GM23248 (cell line): ENCODE measurements around the gene TMEM53. TPM values are rescaled to one million over a fixed set of nuclear protein-coding genes. Genes with fewer than 3 reads are reported as not detected.
"Not testable (repeated sequence)": the region's sequence is repeated elsewhere in the genome, so short reads cannot be mapped to it uniquely, and the experiment has no call there.

Source experiments
- DNase-seq: peaks from one replicate; pipeline ENCODE4 v3.0.0-alpha.2; 2015
- H2AFZ ChIP-seq: fragments of 200-600 bp; sonication (generic); 2 replicates; pipeline ENCODE4 v1.6.1; 2016; ENCODE audit warnings: antibody characterized with exemption
- H3F3A ChIP-seq: fragments of 200-600 bp; sonication (generic); 2 replicates; pipeline ENCODE4 v1.6.1; 2016; ENCODE audit warnings: mild to moderate bottlenecking, antibody characterized with exemption, mixed run types; ENCODE audit not compliant: insufficient read depth
- H3K27ac ChIP-seq: fragments of 200-600 bp; sonication (generic); 2 replicates; pipeline ENCODE4 v1.5.1; 2016; ENCODE audit warnings: mild to moderate bottlenecking
- H3K27me3 ChIP-seq: fragments of 200-600 bp; sonication (generic); replicated peaks from 2 replicates; pipeline ENCODE4 v1.6.1; 2016; ENCODE audit warnings: mild to moderate bottlenecking; ENCODE audit not compliant: insufficient read depth
- H3K36me3 ChIP-seq: fragments of 200-600 bp; sonication (generic); 2 replicates; pipeline ENCODE4 v1.6.1; 2016; ENCODE audit warnings: low read depth, mild to moderate bottlenecking
- H3K4me1 ChIP-seq: fragments of 200-600 bp; sonication (generic); 2 replicates; pipeline ENCODE4 v1.6.1; 2016; ENCODE audit warnings: mild to moderate bottlenecking; ENCODE audit not compliant: insufficient read depth
- H3K4me2 ChIP-seq: fragments of 200-600 bp; sonication (generic); one replicate; pipeline ENCODE4 v1.6.1; 2016; ENCODE audit warnings: mild to moderate bottlenecking; ENCODE audit not compliant: unreplicated experiment
- H3K4me3 ChIP-seq: fragments of 200-600 bp; sonication (generic); 2 replicates; pipeline ENCODE4 v1.5.1; 2016; ENCODE audit warnings: mild to moderate bottlenecking
- H3K79me2 ChIP-seq: fragments of 200-600 bp; sonication (generic); 2 replicates; pipeline ENCODE4 v1.6.1; 2016; ENCODE audit warnings: mild to moderate bottlenecking; ENCODE audit not compliant: insufficient read depth
- H3K9ac ChIP-seq: fragments of 200-600 bp; sonication (generic); 2 replicates; pipeline ENCODE4 v1.6.1; 2016; ENCODE audit warnings: mild to moderate bottlenecking
- H3K9me2 ChIP-seq: fragments of 200-600 bp; sonication (generic); 2 replicates; pipeline ENCODE4 v1.6.1; 2016; ENCODE audit warnings: mixed run types, mild to moderate bottlenecking, moderate library complexity; ENCODE audit not compliant: insufficient read depth
- H3K9me3 ChIP-seq: fragments of 200-600 bp; sonication (generic); one replicate; pipeline ENCODE4 v1.6.1; 2017; ENCODE audit warnings: low read depth
- H4K20me1 ChIP-seq: fragments of 200-600 bp; sonication (generic); 2 replicates; pipeline ENCODE4 v1.6.0; 2016; ENCODE audit not compliant: insufficient read depth
- EZH2 ChIP-seq: fragments of 200-600 bp; sonication (generic); IDR thresholded peaks from 2 replicates; pipeline ENCODE4 v1.6.1; 2018; ENCODE audit warnings: antibody characterized with exemption, mild to moderate bottlenecking; ENCODE audit not compliant: insufficient read depth, poor library complexity, severe bottlenecking
- EZH2phosphoT487 ChIP-seq: fragments of 200-600 bp; sonication (generic); IDR thresholded peaks from 2 replicates; pipeline ENCODE4 v1.6.1; 2018; ENCODE audit warnings: antibody characterized with exemption, moderate library complexity, mild to moderate bottlenecking, low read depth; ENCODE audit not compliant: insufficient read depth
- WGBS, 2 experiments: methylation state at CpG; one replicate each; pipeline ENCODE4 v1.1.6; 2015 to 2017; ENCODE audit warnings: low lambda C conversion rate in 2 of 2, low coverage in 1 of 2; ENCODE audit errors: missing lambda C conversion rate in 2 of 2; 5-methylcytosine and 5-hydroxymethylcytosine counted together
- in situ Hi-C: fragments of 300-500 bp; cut with MboI; formaldehyde crosslinking; loops from 2 replicates; pipeline ENCODE4 v1.15.0; 2020
- polyA plus RNA-seq: library from polyadenylated mRNA; unstranded; fragments of >200 nt; fragmentation: Nextera tagmentation; extraction: Ambion mirVana; gene quantifications from 2 replicates; pipeline ENCODE4 v1.2.1, GENCODE V29; 2016
- total RNA-seq: library from RNA; depleted of rRNA; stranded (reverse); fragments of >200 nt; shearing (Covaris generic); gene quantifications from 2 replicates; pipeline ENCODE4 v1.2.3, GENCODE V29; 2014

The TMEM53 gene
- total and polyA plus RNA-seq, 2 experiments from 2014 or later, result 4.4 to 10.1 TPM

- in situ Hi-C loops, result no loop called here
Measured at GRCh38 chr1:44670751-44671640, 3.3 kb downstream of the TMEM53 start.

DNA sequence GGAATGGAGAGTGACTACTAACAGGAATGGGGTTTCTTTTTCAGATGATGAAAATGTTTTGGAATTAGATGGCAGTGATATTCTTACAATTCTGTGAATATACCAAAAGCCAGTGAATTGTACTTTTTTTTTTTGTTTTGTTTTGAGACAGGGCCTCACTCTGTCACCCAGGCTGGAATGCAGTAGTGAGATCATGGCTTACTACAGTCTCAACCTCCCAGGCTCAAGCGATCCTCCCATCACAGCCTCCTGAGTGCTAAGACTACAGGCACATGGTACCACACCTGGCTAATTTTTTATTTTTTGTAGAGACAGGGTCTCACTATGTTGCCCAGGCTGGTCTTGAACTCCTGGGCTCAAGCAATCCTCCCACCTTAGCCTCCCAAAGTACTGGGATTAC lies 7.6 kb downstream of the TMEM53 start:
- 100% methylated on average over 1 of the region's 1 CpG for WGBS, 2 experiments
- H3K9me3 ChIP-seq, H3K27ac ChIP-seq, H3K4me3 ChIP-seq, H3F3A ChIP-seq, H4K20me1 ChIP-seq, H3K9ac ChIP-seq, H2AFZ ChIP-seq, H3K9me2 ChIP-seq, H3K27me3 ChIP-seq, H3K79me2 ChIP-seq, H3K4me2 ChIP-seq, in situ Hi-C loops, H3K4me1 ChIP-seq, H3K36me3 ChIP-seq, DNase-seq: not testable (repeated sequence)

More at GRCh38 chr1:44670751-44671640, 3.3 kb downstream of the TMEM53 start:
- DNase-seq, result no peak
- no peaks in the 10 kb centered on the region for H3K79me2 ChIP-seq
- H3K4me1 ChIP-seq, result peaks cover 8% of the 10 kb centered on the region
- H4K20me1 ChIP-seq, result no peaks in the 10 kb centered on the region
- no peaks in the 10 kb centered on the region for H3K9me3 ChIP-seq
- TF ChIP-seq EZH2phosphoT487 (no peak), EZH2 (no peak)
- H3K36me3 ChIP-seq, result no peaks in the 10 kb centered on the region
- H3K4me3 ChIP-seq, result no peak overlapping the region
- no peak overlapping the region for H2AFZ ChIP-seq
- H3K4me2 ChIP-seq, result no peak overlapping the region
- WGBS, 2 experiments, result 86 to 90% methylated on average over 10 of the region's 10 CpGs
- no peak overlapping the region for H3K27ac ChIP-seq
- peaks cover 7% of the 10 kb centered on the region for H3F3A ChIP-seq
- no peaks in the 10 kb centered on the region for H3K27me3 ChIP-seq
- no peak overlapping the region for H3K9ac ChIP-seq
- no peaks in the 10 kb centered on the region for H3K9me2 ChIP-seq

GRCh38 chr1:44664730-44665370 lies 9.4 kb downstream of the TMEM53 start:
- Histone ChIP-seq H3K4me1 (no peaks in the 10 kb centered on the region), H3K9me3 (no peaks in the 10 kb centered on the region), H3K4me3 (no peak overlapping the region), H3K36me3 (no peaks in the 10 kb centered on the region), H4K20me1 (no peaks in the 10 kb centered on the region), H3K27ac (no peak overlapping the region), H3K9me2 (no peaks in the 10 kb centered on the region), H3F3A (no peaks in the 10 kb centered on the region), H3K27me3 (no peaks in the 10 kb centered on the region), H2AFZ (no peak overlapping the region), H3K9ac (no peak overlapping the region), H3K4me2 (no peak overlapping the region), H3K79me2 (no peaks in the 10 kb centered on the region)
- TF ChIP-seq EZH2, result no peak
- TF ChIP-seq EZH2phosphoT487, result no peak
- WGBS, 2 experiments, result 87 to 93% methylated on average over 12 of the region's 12 CpGs
- in situ Hi-C loops, result no loop called here
- DNase-seq, result no peak

DNA sequence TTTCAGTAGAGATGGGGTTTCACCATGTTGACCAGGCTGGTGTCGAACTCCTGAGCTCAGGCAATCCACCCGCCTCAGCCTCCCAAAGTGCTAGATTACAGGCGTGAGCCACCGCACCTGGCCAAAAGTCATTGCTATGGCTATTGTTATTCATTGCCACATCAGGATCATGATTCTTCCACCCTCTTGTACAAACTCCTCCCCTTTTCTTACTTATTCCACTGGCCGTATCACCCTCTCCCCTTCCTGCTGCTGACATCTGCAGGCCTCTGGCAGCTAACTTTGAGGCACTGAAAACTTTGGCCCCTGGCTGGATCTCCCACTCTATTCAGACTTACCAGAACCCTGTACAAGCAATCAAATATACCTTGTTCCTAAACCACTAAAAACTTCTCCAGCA lies 10.9 kb downstream of the TMEM53 start:
- Histone ChIP-seq H4K20me1 (no peaks in the 10 kb centered on the region), H2AFZ (no peak overlapping the region), H3F3A (no peaks in the 10 kb centered on the region), H3K9me3 (no peaks in the 10 kb centered on the region), H3K27ac (no peak overlapping the region), H3K9me2 (no peaks in the 10 kb centered on the region), H3K4me2 (no peak overlapping the region), H3K36me3 (no peaks in the 10 kb centered on the region), H3K9ac (no peak overlapping the region), H3K4me3 (no peak overlapping the region), H3K4me1 (no peaks in the 10 kb centered on the region), H3K79me2 (no peaks in the 10 kb centered on the region), H3K27me3 (no peaks in the 10 kb centered on the region)
- in situ Hi-C loops, result no loop called here
- no peak for DNase-seq
- TF ChIP-seq EZH2phosphoT487, result no peak
- TF ChIP-seq EZH2, result no peak
- WGBS, 2 experiments, result 94 to 95% methylated on average over 5 of the region's 5 CpGs
